ENCODE data around the gene DNAH17. TPM values are rescaled to one million over a fixed set of nuclear protein-coding genes. Genes with fewer than 3 reads are reported as not detected.

Gene DNAH17
- total and polyA plus RNA-seq, 2 of the 8 experiments (the other 6 are each of a cell fraction or from before 2014, with no cell fraction given) = 0.14 to 0.67 TPM

DNA sequence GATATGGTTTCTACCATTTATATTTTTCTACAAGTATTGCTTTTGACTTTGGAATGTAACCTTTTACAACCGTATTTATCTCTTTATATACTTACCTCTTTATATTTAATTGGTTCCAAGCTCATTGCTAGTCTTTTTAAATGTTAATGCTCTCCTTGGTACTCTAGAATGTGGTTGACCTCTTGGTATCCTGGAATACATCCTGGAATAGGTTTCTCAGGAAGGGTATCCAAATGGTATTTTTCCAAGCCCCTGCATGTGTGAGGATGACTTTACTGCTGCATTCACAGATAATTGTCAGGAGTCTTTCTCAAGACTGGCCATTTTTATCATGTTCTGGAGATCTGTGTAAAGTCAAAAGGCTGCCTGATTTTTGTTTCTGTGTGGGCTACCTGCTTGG, 30.2 kb downstream of the DNAH17 start:
- H3K23me2 ChIP-seq (ENCODE audit: low read depth, low read length) = no peaks in the 10 kb centered on the region
- no peak overlapping the region for H3K14ac ChIP-seq (ENCODE audit: insufficient read length)
- H3K56ac ChIP-seq (replicated peaks; ENCODE audit: insufficient read length, low read depth, low read length) = no peak overlapping the region
- 89% methylated on average over 1 of the region's 1 CpG; no CpG with 5 or more reads in 1 of the 2 experiments for WGBS, 2 experiments (ENCODE audit: extremely low coverage in 1 of 2, insufficient coverage in 1 of 2, insufficient read length in 1 of 2, insufficient replicate concordance in 2 of 2, low coverage in 1 of 2, low lambda C conversion rate in 2 of 2, missing lambda C conversion rate in 1 of 2)
- H3K27me3 ChIP-seq (replicated peaks in 1 of 4; ENCODE audit: control insufficient read depth in 3 of 4, extremely low read depth in 1 of 4, insufficient read depth in 3 of 4, low read length in 3 of 4) = no peaks in the 10 kb centered on the region
- no peaks in the 10 kb centered on the region for H3K79me2 ChIP-seq (ENCODE audit: control insufficient read depth in 1 of 2, insufficient read depth in 2 of 2, low read length in 2 of 2)
- H2BK15ac ChIP-seq (ENCODE audit: low read length) = no peak overlapping the region
- TF ChIP-seq RXRA (IDR thresholded peaks at IDR 0.05; ENCODE audit: insufficient read depth, low read depth, low read length) (no peak), KDM1A (IDR thresholded peaks at IDR 0.05; ENCODE audit: borderline replicate concordance, low read length) (0 out of 2 replicates have a peak, but pooled peaks have one; percentile 28)
- H3K27ac ChIP-seq (ENCODE audit: low read depth, low read length) = no peak overlapping the region
- no peak overlapping the region for H2BK20ac ChIP-seq (ENCODE audit: low read length)
- no peaks in the 10 kb centered on the region for H3K36me3 ChIP-seq (ENCODE audit: control insufficient read depth in 2 of 4, insufficient read depth in 4 of 4, low read length in 3 of 4)
- H4K8ac ChIP-seq (ENCODE audit: extremely low read depth, insufficient read depth, low read length) = no peak overlapping the region
- H3K23ac ChIP-seq (ENCODE audit: insufficient read length) = no peak overlapping the region
- H3K4me2 ChIP-seq (ENCODE audit: insufficient read depth in 1 of 2, low read depth in 2 of 2, low read length in 2 of 2) = no peak overlapping the region
- H3K9ac ChIP-seq (replicated peaks in 1 of 4; ENCODE audit: extremely low read depth in 1 of 4, low read depth in 3 of 4, low read length in 3 of 4) = no peak overlapping the region
- H2BK120ac ChIP-seq (replicated peaks; ENCODE audit: low read depth, low read length) = no peak overlapping the region
- ChIA-PET CTCF (ENCODE audit: partially characterized antibody) (interaction anchor here (1.0 to 4.3 kb wide), 2 partner anchors 13 to 20 kb away, joined by 4 to 18 read pairs; no protein-coding TSS in a partner anchor), POLR2A (ENCODE audit: partially characterized antibody) (interaction anchor here (1.2 kb wide), 1 partner anchor 12 kb away, joined by 4 read pairs; no protein-coding TSS in a partner anchor)
- H3K79me1 ChIP-seq (ENCODE audit: low read depth, low read length) = no peaks in the 10 kb centered on the region
- no peak overlapping the region for H2AK5ac ChIP-seq (ENCODE audit: low read depth, low read length)
- no peaks in the 10 kb centered on the region for H4K20me1 ChIP-seq (replicated peaks in 1 of 2; ENCODE audit: control insufficient read depth in 1 of 2, insufficient read depth in 2 of 2, low read length in 2 of 2)
- H2BK5ac ChIP-seq (ENCODE audit: low read depth, low read length) = no peak overlapping the region
- peaks cover 0 to 4% of the 10 kb centered on the region in 2 experiments; a peak in 1 of 4 replicates for H3K9me3 ChIP-seq (ENCODE audit: insufficient read depth in 2 of 2, low read depth in 1 of 2, low read length in 1 of 2)
- no peak overlapping the region for H4K91ac ChIP-seq (replicated peaks; ENCODE audit: insufficient read length, low read length)
- no peak for DNase-seq (ENCODE audit: low read depth in 1 of 2, low spot score in 2 of 2)
- FAIRE-seq = no peak
- H3K4ac ChIP-seq (replicated peaks; ENCODE audit: insufficient read length, low read depth, low read length) = no peak overlapping the region
- no peak overlapping the region for H4K5ac ChIP-seq (ENCODE audit: insufficient read length, low read depth, low read length)
- no peak overlapping the region for H3K4me3 ChIP-seq (ENCODE audit: extremely low read depth in 1 of 4, insufficient read depth in 2 of 4, low read depth in 3 of 4, low read length in 4 of 4)
- no peaks in the 10 kb centered on the region for H3K4me1 ChIP-seq (replicated peaks in 1 of 4; ENCODE audit: control insufficient read depth in 3 of 4, insufficient read depth in 4 of 4, low read length in 3 of 4)
- no peak overlapping the region for H3K18ac ChIP-seq (ENCODE audit: extremely low read depth, low read length)
- no peak overlapping the region for H2AFZ ChIP-seq (ENCODE audit: low read length)
- H2BK12ac ChIP-seq (ENCODE audit: low read depth, low read length) = no peak overlapping the region
